ENCODE data around the gene APLP1. TPM values are rescaled to one million over a fixed set of nuclear protein-coding genes. Genes with fewer than 3 reads are reported as not detected.

Gene APLP1
- total RNA-seq, 1 donor from 2014 or later: 0.26 TPM

DNA sequence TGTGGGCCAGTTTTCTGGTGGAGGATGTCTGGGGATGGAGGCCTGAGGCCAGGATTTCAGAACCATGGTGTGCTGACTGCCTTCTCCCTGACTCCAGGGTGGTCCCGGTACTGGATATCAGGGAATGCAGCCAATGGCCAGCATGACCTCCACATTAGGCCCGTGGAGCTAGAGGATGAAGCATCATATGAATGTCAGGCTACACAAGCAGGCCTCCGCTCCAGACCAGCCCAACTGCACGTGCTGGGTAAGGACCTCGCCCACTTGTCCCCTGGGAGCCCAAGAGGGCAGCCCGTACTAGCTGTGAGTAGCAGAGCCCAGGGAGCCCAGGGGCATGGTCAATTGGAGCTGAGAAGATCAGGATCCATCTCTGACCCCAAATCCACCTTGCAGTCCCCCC, 10.1 kb upstream of the APLP1 start:
- Histone ChIP-seq H3K27me3 (ENCODE audit: control insufficient read depth, insufficient read depth, low read length) (peaks cover 21% of the 10 kb centered on the region), H3K36me3 (ENCODE audit: control insufficient read depth, insufficient read depth, low read length) (no peaks in the 10 kb centered on the region), H3K4me3 (ENCODE audit: low read depth, low read length) (no peak overlapping the region)
- FAIRE-seq (no peak), DNase-seq (ENCODE audit: low read depth) (no peak)
- TF ChIP-seq, protein P1, sequence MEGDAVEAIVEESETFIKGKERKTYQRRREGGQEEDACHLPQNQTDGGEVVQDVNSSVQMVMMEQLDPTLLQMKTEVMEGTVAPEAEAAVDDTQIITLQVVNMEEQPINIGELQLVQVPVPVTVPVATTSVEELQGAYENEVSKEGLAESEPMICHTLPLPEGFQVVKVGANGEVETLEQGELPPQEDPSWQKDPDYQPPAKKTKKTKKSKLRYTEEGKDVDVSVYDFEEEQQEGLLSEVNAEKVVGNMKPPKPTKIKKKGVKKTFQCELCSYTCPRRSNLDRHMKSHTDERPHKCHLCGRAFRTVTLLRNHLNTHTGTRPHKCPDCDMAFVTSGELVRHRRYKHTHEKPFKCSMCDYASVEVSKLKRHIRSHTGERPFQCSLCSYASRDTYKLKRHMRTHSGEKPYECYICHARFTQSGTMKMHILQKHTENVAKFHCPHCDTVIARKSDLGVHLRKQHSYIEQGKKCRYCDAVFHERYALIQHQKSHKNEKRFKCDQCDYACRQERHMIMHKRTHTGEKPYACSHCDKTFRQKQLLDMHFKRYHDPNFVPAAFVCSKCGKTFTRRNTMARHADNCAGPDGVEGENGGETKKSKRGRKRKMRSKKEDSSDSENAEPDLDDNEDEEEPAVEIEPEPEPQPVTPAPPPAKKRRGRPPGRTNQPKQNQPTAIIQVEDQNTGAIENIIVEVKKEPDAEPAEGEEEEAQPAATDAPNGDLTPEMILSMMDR (IDR thresholded peaks at IDR 0.05; ENCODE audit: insufficient read depth, low read length, severe bottlenecking): no peak

DNA sequence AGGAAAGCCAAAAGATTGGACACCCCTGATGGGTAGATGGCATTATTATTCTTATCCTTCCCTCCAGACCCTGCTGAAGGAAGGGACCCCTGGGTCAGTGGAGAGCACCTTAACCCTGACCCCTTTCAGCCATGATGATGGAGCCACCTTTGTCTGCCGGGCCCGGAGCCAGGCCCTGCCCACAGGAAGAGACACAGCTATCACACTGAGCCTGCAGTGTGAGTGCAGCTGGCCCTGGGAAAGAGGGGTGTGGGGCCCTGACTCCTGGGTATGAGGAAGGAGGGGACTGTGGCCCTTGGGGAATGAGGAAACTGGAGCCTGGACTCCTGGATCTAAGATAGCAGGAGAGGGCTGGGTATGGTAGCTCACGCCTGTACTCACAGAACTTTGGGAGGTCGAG, 9.0 kb upstream of the APLP1 start:
- TF ChIP-seq, protein P1 (IDR thresholded peaks at IDR 0.05; ENCODE audit: insufficient read depth, low read length, severe bottlenecking): no peak
- DNase-seq (ENCODE audit: low read depth) (no peak), FAIRE-seq (no peak)
- H3K4me3 ChIP-seq (ENCODE audit: low read depth, low read length): no peak overlapping the region
- H3K27me3 ChIP-seq (ENCODE audit: control insufficient read depth, insufficient read depth, low read length): peaks cover 21% of the 10 kb centered on the region
- H3K36me3 ChIP-seq (ENCODE audit: control insufficient read depth, insufficient read depth, low read length): no peaks in the 10 kb centered on the region

DNA sequence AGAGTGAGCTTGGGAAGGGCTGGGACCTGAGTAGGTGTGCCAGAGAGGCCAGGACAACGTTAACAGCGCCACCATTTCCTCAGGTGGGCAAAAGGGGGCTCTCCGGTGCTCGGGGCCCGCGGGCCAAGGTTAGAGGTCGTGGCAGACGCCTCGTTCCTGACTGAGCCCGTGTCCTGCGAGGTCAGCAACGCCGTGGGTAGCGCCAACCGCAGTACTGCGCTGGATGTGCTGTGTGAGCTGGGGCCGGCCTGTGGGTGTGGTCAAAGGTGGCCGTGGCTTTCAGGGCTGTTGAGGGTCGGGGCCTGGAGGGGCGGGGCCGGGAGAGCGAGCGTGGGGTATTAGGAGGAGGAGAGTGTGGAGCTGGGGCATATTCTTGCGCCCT, 7.9 kb upstream of the APLP1 start:
- H3K4me3 ChIP-seq (ENCODE audit: low read depth, low read length): no peak overlapping the region
- TF ChIP-seq, protein P1 (IDR thresholded peaks at IDR 0.05; ENCODE audit: insufficient read depth, low read length, severe bottlenecking): no peak
- FAIRE-seq (no peak), DNase-seq (ENCODE audit: low read depth) (no peak)
- H3K27me3 ChIP-seq (ENCODE audit: control insufficient read depth, insufficient read depth, low read length): peaks cover 21% of the 10 kb centered on the region
- no peaks in the 10 kb centered on the region for H3K36me3 ChIP-seq (ENCODE audit: control insufficient read depth, insufficient read depth, low read length)

DNA sequence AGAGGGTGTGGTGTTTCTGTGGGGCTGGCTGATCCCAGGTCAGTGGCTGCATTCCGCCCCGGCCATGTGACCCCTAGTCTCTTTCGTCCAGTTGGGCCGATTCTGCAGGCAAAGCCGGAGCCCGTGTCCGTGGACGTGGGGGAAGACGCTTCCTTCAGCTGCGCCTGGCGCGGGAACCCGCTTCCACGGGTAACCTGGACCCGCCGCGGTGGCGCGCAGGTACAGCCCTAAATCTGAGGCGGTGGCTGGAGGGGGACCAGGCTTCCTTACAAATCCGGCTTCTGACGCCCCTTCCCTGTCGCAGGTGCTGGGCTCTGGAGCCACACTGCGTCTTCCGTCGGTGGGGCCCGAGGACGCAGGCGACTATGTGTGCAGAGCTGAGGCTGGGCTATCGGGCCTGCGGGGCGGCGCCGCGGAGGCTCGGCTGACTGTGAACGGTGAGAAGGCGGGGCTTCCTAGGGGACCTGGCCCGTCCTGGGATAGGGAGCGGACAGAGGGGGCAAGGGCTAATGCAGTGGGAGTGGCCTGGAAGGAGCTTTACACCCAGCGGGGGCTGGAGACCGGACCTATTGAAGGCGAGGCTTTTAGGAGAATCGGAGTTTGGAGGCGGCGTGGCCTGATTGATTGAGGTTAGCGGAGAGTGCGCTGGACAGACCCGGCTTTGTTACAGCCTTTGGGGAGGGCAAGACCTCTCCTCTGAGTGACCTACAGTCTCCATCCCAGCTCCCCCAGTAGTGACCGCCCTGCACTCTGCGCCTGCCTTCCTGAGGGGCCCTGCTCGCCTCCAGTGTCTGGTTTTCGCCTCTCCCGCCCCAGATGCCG, 7.3 kb upstream of the APLP1 start:
- H3K36me3 ChIP-seq (ENCODE audit: control insufficient read depth, insufficient read depth, low read length): no peaks in the 10 kb centered on the region
- H3K27me3 ChIP-seq (ENCODE audit: control insufficient read depth, insufficient read depth, low read length): peaks cover 18% of the 10 kb centered on the region
- FAIRE-seq (no peak), DNase-seq (ENCODE audit: low read depth) (no peak)
- H3K4me3 ChIP-seq (ENCODE audit: low read depth, low read length): no peak overlapping the region
- TF ChIP-seq, protein P1 (IDR thresholded peaks at IDR 0.05; ENCODE audit: insufficient read depth, low read length, severe bottlenecking): no peak

DNA sequence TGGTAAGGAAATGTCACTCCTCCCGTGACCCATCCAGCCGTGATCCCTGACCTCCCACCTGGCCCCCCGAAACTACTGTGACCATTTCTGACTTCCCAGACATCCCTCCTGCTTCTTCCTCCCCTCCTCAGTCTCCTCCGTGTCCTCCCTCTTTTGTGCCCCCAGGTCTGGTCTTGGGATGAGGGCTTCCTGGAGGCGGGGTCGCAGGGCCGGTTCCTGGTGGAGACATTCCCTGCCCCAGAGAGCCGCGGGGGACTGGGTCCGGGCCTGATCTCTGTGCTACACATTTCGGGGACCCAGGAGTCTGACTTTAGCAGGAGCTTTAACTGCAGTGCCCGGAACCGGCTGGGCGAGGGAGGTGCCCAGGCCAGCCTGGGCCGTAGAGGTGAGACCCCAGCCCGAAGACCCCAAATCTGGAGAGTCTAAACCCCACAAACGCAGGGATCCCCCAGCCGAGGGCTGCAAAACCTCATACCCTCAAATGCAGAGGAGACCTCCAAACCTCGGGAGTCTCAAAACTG, 6.7 kb upstream of the APLP1 start:
- TF ChIP-seq, protein P1 (IDR thresholded peaks at IDR 0.05; ENCODE audit: insufficient read depth, low read length, severe bottlenecking): no peak

More for the DNA sequence above, 6.7 kb upstream of the APLP1 start:
- H3K27me3 ChIP-seq (ENCODE audit: control insufficient read depth, insufficient read depth, low read length): peaks cover 16% of the 10 kb centered on the region
- H3K4me3 ChIP-seq (ENCODE audit: low read depth, low read length): no peak overlapping the region
- no peak for FAIRE-seq
- DNase-seq (ENCODE audit: low read depth): no peak
- H3K36me3 ChIP-seq (ENCODE audit: control insufficient read depth, insufficient read depth, low read length): no peaks in the 10 kb centered on the region

Data from bronchial epithelial cell (primary cell).